OCI-LY7 (cell line): ENCODE results near the gene PPIH. TPM values are rescaled to one million over a fixed set of nuclear protein-coding genes. Genes with fewer than 3 reads are reported as not detected.

ENCODE experiments used
- BruUV-seq: library from RNA; stranded (reverse); fragments of 400-500 nt; replicated peaks from 2 replicates; lab custom pipeline; 2021; lab: Mats Ljungman, UMichigan
- CTCF ChIA-PET: fragments of 300-600 bp; sonication (Branson Sonifier 250); formaldehyde crosslinking; loops from one replicate; lab custom pipeline; 2022; ENCODE audit warnings: antibody characterized with exemption; ENCODE audit not compliant: unreplicated experiment; lab: Charles Lee
- POLR2A ChIA-PET: fragments of 300-600 bp; sonication (Branson Sonifier 250); formaldehyde crosslinking; loops from one replicate; lab custom pipeline; 2022; ENCODE audit warnings: antibody characterized with exemption; lab: Charles Lee
- DNase-seq: peaks from one replicate; pipeline ENCODE4 v3.0.0-alpha.2; 2015; ENCODE audit warnings: low spot score
- H2AFZ ChIP-seq: fragments of 200-600 bp; sonication (generic), shearing (Covaris generic); 2 replicates; pipeline ENCODE4 v1.6.1; 2014; ENCODE audit warnings: mild to moderate bottlenecking, antibody characterized with exemption, low read length, moderate library complexity
- H3K27ac ChIP-seq: fragments of 200-600 bp; sonication (generic); 2 replicates; pipeline ENCODE4 v1.5.1; 2014; ENCODE audit warnings: mixed run types, low read depth, mild to moderate bottlenecking, moderate library complexity, low read length, inconsistent platforms; ENCODE audit not compliant: poor library complexity, severe bottlenecking
- H3K36me3 ChIP-seq: fragments of 200-600 bp; sonication (generic); 2 replicates; pipeline ENCODE4 v1.6.1; 2014; ENCODE audit warnings: mild to moderate bottlenecking, antibody characterized with exemption, low read length, moderate library complexity, mixed read lengths; ENCODE audit not compliant: insufficient read depth
- H3K4me1 ChIP-seq: fragments of 200-600 bp; sonication (generic); 2 replicates; pipeline ENCODE4 v1.5.1; 2014; ENCODE audit warnings: mild to moderate bottlenecking, low read length; ENCODE audit not compliant: insufficient read depth, poor library complexity, severe bottlenecking
- H3K4me2 ChIP-seq: fragments of 200-600 bp; sonication (generic); 2 replicates; pipeline ENCODE4 v1.6.1; 2014; ENCODE audit warnings: mild to moderate bottlenecking, low read length
- H3K4me3 ChIP-seq: fragments of 200-600 bp; sonication (generic); 2 replicates; pipeline ENCODE4 v1.5.1; 2014; ENCODE audit warnings: mild to moderate bottlenecking, low read depth, low read length; ENCODE audit not compliant: poor library complexity, severe bottlenecking
- H3K79me2 ChIP-seq: fragments of 200-600 bp; sonication (generic); 2 replicates; pipeline ENCODE4 v1.6.1; 2016; ENCODE audit warnings: low read depth, mild to moderate bottlenecking, low read length, moderate library complexity, mixed read lengths; ENCODE audit not compliant: insufficient read depth
- H3K9me2 ChIP-seq: fragments of 200-600 bp; sonication (generic); 2 replicates; pipeline ENCODE4 v1.6.1; 2016; ENCODE audit warnings: mild to moderate bottlenecking, low read length, mixed read lengths; ENCODE audit not compliant: insufficient read depth
- H3K9me3 ChIP-seq: fragments of 200-600 bp; sonication (generic); 2 replicates; pipeline ENCODE4 v1.6.1; 2014; ENCODE audit warnings: mild to moderate bottlenecking, mixed run types, low read length, mixed read lengths
- H4K20me1 ChIP-seq: fragments of 200-600 bp; sonication (generic); 2 replicates; pipeline ENCODE4 v1.6.1; 2014; ENCODE audit warnings: mild to moderate bottlenecking, antibody characterized with exemption, low read length, moderate library complexity, mixed read lengths; ENCODE audit not compliant: insufficient read depth
- CTCF ChIP-seq: fragments of 200-600 bp; sonication (generic); conservative IDR thresholded peaks from 2 replicates; pipeline ENCODE4 v1.5.1; 2014; ENCODE audit warnings: mild to moderate bottlenecking, antibody characterized with exemption, low read length, moderate library complexity, mixed read lengths
- EZH2phosphoT487 ChIP-seq: fragments of 200-600 bp; sonication (generic); IDR thresholded peaks from 2 replicates; pipeline ENCODE4 v1.6.1; 2018; ENCODE audit warnings: low read depth, borderline replicate concordance, mild to moderate bottlenecking, mixed run types, antibody characterized with exemption, low read length, moderate library complexity, mixed read lengths
- intact Hi-C: fragments of 100-400 bp; cut with micrococcal nuclease; formaldehyde crosslinking; loops from one replicate; pipeline ENCODE4 v1.10.0; 2022; ENCODE audit not compliant: unreplicated experiment
- total RNA-seq, 2 experiments: library from RNA; depleted of rRNA in 1 of 2; stranded (reverse); fragments of >200 nt in 1 of 2; shearing (Covaris generic) in 1 of 2; gene quantifications; 2 replicates each; pipeline ENCODE4 v1.2.3, GENCODE V29; 2014 to 2022

PPIH gene
- total RNA-seq, 2 experiments from 2014 or later: 74.4 to 100 TPM

GRCh38 chr1:42639116-42639515 is 19.1 kb upstream of the PPIH start:
- no peak for TF ChIP-seq CTCF
- no peak for TF ChIP-seq EZH2phosphoT487
- no peaks in the 10 kb centered on the region for H3K9me2 ChIP-seq
- no peak overlapping the region for H3K4me2 ChIP-seq
- H3K36me3 ChIP-seq: no peaks in the 10 kb centered on the region
- no peaks in the 10 kb centered on the region for H3K79me2 ChIP-seq
- POLR2A ChIA-PET: no interaction called here
- H3K4me3 ChIP-seq: no peak overlapping the region
- H3K4me1 ChIP-seq: no peaks in the 10 kb centered on the region
- no peak overlapping the region for H3K27ac ChIP-seq
- intact Hi-C loops: no loop called here
- H2AFZ ChIP-seq: no peak overlapping the region
- no TSS peak for BruUV-seq
- CTCF ChIA-PET: no interaction called here
- no peaks in the 10 kb centered on the region for H3K9me3 ChIP-seq
- no peak for DNase-seq
- H4K20me1 ChIP-seq: no peaks in the 10 kb centered on the region

DNA sequence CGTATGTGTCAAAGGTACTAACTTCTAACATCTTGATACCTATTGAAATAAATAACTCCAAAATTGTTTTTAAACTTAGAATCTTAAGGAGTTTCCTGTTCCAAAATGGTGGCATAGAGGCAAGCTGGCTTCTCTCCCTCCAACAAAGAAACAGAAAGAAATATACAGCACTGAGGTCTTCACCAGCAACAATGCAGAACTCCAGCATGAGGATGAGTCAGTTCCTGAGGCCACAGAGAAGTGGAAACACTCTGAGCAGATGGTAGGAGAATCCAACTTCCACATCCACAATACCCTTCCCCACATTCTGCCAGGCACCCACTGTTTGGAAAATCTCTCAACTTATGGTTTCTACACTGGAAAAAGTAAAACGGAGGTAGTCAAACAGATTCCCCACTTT is 12.2 kb upstream of the PPIH start:
- BruUV-seq: no TSS peak
- POLR2A ChIA-PET: interaction anchor here (0.5 kb wide), 1 partner anchor 37 kb away, joined by 3 read pairs; no protein-coding TSS in a partner anchor
- CTCF ChIA-PET: no interaction called here

More for the DNA sequence above, 12.2 kb upstream of the PPIH start:
- no peaks in the 10 kb centered on the region for H3K9me2 ChIP-seq
- TF ChIP-seq CTCF: no peak
- TF ChIP-seq EZH2phosphoT487: no peak
- H3K4me1 ChIP-seq: no peaks in the 10 kb centered on the region
- no peak overlapping the region for H3K27ac ChIP-seq
- H3K9me3 ChIP-seq: 0 out of 2 replicates have a peak, but pooled peaks cover 5% of the 10 kb centered on the region
- no peaks in the 10 kb centered on the region for H4K20me1 ChIP-seq
- H2AFZ ChIP-seq: no peak overlapping the region
- no peak for DNase-seq
- H3K79me2 ChIP-seq: no peaks in the 10 kb centered on the region
- H3K36me3 ChIP-seq: no peaks in the 10 kb centered on the region
- no peak overlapping the region for H3K4me2 ChIP-seq
- H3K4me3 ChIP-seq: no peak overlapping the region
- intact Hi-C loops: loop anchor here (5.0 kb wide), 1 partner anchor 69 kb away; no protein-coding TSS in a partner anchor
